Frontal cortex (tissue), 4 donors: ENCODE measurements around the gene SNAI3. TPM values are rescaled to one million over a fixed set of nuclear protein-coding genes. Genes with fewer than 3 reads are reported as not detected.

Source experiments
- DNase-seq, 2 donors: peaks; one replicate each; pipeline ENCODE4 v3.0.0; 2012; ENCODE audit warnings: low spot score in 2 of 2
- FAIRE-seq: peaks from 2 replicates; lab custom pipeline; 2012; peaks lifted over from hg19 to GRCh38; lab: Jason Lieb, UNC
- total RNA-seq: library from RNA; depleted of rRNA; stranded (reverse); fragments of >200 nt; gene quantifications from one replicate; pipeline ENCODE4 v1.2.3, GENCODE V29; 2014
- donor health status: control.
- donor health status: control.
- donor health status: control.

SNAI3 gene
- total RNA-seq, 1 donor from 2014 or later, result not detected

DNA sequence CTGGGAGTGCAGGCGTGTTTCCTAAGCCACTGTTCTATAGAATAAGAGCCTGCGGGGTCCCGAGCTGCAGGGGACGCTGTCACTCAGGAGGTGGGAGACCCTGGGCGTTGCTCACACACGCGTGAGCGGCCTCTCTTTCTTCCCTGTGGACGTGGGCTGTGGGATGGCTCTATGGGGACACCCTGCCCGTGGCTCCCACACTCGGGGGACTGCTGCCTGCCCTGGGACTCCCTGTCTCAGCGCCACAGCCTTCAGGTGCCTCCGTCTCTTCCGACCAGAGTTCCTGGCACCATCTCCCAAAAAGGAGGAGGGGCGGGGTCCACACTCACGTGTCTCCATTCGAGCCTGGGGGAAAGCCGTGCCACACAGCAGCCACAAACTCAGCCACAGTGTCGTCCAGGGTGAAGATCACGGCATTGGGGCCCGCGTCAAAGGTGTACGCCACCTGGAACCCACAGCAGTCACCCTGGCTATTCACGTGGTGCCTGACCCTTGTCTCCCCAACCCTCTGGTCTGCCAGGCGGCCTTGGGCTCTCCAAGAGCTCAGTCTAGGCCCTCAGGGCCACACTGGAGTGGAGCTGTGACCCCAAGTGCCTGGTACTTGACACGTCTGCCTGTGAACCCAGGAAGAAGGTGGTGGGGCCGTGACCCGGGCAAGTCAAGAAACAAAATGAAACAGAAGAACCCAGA lies 31.8 kb downstream of the SNAI3 start:
- no peak for FAIRE-seq
- DNase-seq, result no peak

DNA sequence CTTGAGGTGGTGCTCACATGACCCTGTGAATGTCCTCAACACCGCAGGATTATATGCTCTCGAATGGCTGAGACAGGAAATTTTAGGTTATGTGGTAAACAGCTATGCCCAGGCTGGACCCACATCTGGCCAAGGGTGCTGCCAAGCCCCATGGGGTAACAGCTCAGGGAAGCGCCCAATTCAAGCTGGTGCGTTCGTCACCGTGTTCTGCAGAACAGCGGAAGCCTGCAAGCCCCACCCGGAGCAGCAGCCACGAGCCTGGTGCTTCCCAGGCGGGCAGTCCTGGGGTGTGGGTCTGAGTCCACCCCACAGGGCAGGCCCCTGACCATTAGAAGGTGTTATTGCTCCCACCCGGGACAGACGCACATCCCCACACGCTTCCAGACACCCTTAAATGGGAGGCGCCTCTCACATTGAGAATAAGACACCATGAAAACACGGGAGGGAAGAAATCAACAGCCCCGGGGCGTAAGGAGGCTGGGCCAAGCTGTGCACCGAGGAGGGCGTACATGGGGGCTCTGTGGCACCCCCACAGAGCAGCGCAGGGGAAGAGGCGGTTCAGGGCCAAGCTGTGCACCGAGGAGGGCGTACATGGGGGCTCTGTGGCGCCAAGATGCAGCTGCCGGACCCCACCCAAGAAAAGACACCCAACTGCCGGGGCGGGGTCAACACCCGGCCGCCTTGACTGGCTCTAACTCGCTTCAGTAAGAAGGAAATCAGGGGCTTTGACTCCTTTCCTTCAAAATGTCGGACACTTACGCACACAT lies 32.5 kb downstream of the SNAI3 start:
- no peak for FAIRE-seq
- no peak for DNase-seq

DNA sequence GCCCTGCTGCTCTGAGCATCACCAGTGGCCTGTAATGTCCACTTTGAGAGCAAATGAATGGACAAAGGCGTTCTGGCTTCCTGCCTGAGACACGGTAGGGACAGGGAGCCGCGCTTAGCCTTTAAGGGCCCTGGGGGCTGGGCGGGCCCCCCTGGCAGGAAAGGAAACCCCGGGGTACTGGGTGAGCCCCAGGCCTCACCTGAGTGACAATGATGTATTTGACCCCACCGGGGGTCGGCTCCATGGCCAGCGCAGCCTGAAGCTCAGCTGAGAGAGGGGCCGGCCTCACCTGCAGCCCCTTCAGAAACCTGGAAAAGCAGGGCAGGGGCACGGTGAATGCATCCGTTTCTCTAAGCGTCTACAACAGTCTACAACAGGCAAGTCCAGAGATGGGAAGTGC lies 33.2 kb downstream of the SNAI3 start:
- FAIRE-seq (no peak), DNase-seq (no peak)

DNA sequence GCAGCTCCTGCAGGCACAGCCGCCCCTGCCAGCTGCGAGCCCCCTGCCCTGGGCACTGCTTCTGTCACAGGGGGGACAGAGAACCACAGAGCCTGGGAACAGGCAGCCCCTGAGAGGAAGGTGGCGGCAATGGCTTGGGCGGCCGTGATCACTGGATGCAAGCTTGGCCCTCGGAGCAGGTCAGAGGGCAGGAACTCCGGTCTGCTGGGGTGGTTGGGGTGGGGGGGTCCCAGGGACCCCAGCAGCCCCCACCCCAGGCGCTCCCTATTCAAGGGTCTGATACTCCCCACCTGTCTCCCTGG lies 33.6 kb downstream of the SNAI3 start:
- DNase-seq (no peak), FAIRE-seq (no peak)

DNA sequence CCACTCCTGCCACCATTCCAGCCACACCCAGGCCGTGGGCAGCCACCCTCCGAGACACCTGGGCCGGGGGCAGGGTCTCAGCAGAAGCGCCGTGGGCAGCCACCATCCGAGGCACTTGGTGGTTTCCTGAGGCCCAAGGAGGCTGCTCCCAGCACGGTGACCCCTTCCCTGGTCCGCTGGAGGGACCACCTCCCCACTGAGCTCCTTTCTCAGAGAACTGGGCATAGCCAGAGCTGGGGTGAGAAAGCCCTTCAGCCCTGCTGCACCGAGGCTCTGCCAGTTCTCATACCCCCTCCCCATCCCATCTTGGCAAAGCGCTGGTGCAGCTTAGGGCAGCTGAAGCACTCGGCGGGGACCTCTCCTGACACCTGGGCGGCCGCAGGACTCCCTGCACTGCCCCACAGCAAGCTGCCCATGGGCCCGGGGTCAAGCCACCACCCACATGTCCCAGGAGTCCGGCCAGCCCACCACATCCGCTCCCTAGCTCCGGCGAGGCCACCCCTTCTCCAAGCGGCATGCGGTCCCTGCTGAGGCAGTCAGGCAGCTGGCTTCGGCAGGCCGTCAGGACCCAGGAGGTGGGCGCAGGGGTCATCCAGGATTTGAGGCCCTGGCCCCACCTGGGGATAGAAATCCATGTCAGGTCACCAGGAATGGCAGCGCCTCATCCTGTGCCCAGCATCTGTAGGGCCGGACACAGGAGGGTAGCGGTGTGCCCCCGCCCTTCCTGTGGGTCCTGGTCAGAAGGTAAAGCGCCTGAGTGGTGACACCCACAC lies 34.1 kb downstream of the SNAI3 start:
- FAIRE-seq (no peak), DNase-seq (no peak)

DNA sequence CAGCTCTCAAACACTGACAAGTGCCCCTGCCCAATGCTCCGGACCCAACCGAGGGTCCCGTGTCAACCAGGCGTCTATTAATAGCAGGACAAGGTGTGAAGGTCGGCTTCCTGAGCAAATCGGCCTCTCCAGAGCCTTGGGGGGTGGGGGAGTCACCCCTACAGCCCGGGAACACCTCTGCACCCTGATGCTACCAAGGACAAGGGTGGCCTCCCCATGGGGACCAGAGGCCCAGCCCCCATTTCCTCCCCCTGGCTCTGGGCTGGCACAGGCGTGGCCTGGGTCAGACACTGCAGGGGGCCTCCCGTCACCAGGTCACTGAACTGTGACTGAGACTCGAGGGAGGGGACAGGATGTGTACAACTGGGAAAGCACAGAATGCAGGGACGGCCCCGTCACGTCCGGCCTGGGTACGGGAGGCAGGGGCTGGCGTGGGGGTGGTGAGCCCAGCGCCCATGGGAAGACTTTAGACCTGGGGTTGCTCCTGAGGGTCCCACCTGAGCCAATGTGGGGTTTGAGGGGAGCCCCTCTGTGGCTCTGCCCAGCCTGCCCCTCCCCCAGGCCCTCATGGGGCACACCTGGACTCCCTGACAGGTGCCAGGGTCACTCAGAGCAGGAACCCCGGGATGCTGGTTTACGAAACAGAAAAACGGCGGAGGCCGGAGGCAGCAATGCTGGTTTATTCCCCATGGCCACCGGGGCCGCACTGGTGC lies 34.9 kb downstream of the SNAI3 start:
- no peak for FAIRE-seq

DNA sequence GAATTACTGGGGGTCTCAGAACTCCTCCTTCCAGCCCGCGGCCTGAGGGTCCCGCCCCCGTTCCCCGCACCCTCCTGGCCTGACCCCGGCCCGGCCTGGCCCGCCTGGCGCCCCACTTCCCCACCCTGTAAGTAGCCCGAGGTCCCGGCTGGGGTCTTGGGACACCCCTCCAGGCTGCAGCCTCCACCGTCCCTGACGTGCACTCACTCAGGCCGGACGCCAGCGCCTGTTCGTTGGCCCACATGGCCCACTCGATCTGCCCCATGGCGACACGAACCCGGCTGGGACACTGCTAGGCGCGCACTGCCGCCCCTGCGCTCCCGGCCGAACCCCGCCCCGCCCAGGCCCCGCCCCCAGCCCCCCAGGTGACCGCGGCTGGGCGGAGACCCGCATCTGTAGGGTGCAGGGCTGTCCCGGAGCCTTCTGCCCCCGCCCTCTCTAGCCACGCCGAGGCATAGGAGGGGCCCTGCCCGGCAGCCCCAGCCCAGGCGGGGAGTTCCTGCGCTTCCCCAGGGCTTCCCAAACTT lies 35.5 kb downstream of the SNAI3 start, which contains the start of gene CYBA:
CYBA (minus strand) TSS at position 305 of the 527 bp plus-strand sequence; CDS start at position 265, 40 bp downstream.
- DNase-seq, result peak; percentile 77 to 82
- FAIRE-seq, result no peak

More for the DNA sequence above, 34.9 kb downstream of the SNAI3 start:
- peak in 1 of 2 donors; percentile 75 for DNase-seq

DNA sequence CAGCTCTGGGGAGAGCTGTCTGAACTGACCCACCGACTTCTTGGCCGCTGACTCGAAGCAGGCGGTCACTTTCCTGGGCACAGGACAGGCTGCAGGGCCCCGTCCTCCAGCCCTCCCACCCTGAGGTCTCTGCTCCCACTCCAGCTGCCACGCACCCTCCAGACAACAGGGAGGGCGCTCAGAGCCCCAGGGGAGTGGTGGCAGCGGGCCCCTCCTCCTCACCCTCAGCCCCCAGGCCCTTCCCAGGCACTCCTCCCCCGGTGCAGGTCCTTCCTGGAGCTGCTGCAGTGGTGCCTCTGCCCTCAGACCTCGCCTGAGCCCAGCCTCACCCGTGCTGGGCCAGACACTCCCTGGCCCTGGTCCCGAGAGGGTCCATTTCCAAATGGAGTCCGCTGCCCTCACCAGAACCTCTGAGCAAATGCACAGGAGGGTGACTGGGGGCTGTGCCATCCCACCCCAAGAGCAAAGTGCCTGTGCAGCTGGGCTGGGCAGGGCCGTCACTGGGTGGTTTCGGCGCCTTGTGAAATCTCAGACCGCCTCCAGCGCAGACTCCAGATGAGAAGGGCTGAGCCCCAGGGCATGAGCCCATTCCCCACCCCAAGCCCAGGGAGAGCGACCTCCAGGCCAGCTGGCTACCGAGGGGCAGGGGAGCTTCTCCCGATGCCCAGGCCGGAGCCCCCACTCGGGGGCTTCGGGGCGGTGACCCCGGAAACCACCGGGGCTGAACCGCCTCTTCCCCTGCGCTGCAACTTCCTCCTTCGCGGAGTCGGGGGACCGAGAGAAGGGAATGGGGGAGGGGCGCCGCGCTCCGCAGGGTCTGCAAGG lies 36.2 kb downstream of the SNAI3 start:
- FAIRE-seq (no peak), DNase-seq (no peak)

DNA sequence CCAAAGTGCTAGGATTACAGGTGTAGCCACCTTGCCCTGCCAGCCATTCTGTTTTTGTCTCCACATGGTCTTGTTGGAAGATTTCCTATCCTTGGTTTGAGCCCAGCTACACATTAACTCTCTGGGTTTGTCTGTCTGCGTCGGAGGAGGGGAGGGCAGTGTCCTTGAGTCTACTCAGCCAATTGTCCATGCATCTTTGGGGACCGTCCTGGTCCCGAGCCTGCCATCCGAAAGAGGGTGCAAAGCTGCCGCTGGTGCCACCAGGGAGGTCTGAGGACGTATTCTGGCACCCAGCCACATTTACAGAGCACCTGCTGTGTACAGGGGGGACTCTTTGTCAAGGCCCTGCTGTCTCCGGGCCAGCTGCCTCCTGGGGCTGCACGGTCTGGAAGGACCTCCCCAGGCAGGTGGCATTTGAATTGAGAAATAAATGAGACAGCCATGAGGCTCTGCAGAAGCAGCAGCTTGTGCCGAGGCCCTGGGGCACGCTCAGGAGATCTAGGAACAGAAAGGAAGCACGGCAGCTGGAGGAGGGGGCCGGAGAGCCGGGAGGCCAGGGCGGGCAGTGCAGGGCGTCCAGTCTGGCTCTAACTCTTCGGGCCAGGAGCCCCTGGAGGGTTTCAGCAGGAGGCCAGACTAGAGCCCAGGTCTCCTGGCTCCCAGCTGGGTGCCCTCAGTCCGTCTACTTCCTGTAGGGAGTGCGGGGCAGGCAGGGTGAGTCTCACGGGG lies 36.9 kb downstream of the SNAI3 start:
- DNase-seq (no peak), FAIRE-seq (no peak)

DNA sequence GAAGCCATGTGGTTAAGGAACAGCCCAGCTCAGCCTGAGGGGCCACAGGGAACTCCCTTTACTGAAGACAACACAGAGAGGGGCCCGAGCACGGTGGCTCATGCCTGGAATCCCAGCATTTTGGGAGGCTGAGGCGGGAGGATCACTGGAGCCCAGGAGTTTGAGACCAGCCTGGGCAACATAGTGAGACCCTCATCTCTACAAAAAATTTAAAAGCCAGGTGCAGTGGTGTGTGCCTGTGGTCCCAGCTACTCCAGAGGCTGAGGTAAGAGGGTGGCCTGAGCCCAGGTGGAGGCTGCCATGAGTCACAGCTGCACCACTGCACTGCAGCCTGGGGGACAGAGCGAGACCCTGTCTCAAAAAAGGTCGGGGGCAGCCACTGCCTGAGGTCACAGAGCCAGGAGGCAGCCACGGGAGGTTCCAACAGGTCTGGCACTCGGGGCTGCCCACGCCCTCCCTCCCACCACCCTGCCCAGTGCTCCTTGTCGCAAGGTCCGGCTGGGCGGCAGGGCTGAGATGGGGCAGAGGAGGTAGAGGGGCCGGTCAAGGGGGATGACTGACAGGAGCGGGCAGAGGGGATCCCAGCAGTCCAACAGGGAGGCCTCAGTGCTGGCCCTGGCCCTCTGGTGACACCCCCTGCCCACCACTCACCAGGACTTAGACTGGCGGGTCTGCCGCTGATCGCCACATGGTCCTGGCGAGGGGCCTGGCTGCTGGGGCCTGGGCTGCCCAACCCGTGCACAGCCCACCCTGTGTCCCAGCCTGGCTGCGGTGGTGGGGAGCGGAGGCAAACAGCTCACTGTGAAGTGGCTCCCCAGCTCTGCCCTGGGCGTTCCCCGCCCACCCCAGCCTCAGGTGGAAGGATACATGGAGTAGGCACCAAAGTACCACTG lies 38.9 kb downstream of the SNAI3 start:
- no peak for DNase-seq
- no peak for FAIRE-seq

DNA sequence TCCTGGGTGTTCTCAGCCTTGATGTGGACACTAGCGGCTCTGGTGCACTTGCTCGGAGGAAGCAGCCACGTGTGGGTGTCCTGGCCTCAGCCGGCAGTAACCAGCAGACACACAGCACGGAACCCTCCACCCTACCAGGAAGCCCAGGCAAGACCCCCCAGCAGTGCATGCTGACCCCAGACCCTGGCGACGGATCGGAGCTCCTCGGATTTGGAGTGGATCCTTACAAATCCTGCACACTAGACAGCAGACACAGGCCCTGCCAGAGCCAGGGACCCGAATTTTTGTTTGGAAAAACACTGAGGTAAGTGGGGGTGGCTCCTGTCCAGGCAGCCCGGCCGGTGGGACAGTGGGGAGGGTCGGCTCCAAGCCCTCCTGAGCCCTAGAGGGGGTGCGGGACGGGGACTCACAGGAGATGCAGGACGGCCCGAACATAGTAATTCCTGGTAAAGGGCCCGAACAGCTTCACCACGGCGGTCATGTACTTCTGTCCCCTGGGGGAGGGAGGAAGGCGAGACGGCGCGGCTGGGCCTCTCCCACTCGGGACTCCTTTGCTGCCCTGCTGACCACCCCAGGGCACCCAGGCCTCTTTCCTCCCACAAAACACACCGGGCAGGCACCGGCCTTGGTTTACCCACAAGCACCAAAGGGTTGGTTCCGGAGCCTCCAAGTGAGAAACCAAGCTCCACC lies 39.8 kb downstream of the SNAI3 start:
- DNase-seq (no peak), FAIRE-seq (no peak)

DNA sequence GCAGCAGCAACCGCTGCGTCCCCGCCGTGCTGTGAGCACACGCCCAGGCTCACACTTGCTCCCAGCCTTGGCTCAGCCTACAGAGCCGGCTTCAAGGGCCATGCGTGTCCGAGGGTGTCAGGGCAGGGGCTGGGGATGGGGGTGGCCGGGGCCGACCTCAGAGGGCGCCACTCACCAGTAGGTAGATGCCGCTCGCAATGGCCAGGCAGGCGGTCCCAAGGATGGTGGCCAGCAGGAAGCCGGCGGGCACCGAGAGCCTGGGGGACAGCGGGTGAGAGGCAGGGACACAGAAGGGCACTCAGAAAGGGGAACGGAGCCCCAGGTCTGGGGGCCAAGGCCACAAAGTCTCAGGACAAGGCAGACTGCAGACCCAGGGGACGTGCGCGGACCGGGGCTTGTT lies 40.4 kb downstream of the SNAI3 start:
- no peak for FAIRE-seq
- no peak for DNase-seq

DNA sequence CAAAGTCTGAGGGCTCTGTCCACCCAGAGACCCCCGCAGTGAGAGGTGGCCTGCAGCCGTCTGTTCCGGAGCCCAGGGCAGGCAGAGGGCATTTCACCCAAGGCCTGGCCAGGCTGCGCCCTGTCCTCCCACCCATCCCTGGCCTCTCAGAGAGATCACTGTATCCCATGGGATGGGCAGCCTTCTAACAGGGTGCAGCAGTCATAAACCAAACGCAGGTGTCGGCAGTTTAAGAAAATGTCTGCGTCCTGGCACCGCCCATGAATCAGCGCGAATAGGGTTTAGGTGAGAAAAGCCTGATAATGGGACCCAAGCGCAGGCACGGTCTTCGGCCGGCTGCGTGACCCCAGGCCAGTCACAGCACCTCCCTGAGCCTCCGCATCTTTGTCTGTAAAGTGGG lies 40.9 kb downstream of the SNAI3 start:
- FAIRE-seq (no peak), DNase-seq (no peak)

DNA sequence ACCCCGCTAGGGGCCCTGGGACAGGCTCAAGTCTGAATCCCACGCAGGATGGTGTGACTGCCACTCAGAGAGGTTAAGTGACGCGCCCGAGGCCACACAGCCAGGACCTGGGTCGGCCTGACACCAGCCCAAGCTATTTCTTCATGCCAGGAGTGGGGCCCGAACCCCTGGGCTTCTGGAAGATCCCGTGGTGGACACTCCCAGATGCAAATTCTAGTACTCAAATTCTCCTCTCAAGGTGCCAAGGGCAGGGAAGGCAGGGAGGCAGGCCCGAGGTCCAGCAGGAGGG lies 42.7 kb downstream of the SNAI3 start:
- DNase-seq (no peak), FAIRE-seq (no peak)

DNA sequence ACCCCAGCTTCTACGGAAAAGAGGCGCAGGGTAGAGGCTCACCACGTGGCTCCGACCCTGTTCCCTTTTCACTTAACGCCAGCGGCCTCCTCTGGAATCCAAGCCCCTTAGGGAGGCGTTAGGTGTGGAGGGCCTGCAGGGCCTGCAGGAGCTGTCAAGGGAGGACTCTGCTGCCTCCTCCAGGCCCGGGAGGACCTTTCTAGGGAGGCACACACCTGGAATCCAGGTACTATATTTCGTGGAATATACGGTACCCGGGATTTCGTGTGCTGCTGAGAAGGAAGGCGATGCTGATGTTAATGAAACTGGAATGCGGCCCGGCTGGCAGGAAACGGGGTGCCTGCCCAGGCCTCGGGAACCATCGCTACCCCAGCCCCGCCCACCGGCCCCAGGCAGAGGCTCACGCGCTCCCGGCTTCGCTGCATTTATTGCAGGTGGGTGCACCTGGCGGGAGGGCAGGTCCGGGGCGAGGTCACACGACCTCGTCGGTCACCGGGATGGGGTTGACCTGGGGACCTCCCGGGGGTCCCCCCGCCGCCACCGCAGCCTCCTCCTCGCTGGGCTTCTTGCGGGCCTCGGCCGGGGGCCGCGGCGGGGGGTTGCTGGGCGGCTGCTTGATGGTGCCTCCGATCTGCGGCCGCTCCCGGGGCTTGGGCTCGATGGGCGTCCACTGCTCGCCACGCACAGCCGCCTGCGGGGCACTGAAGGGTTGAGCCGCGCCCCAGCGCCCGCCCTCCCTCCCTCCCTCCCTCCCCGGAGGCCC lies 43.2 kb downstream of the SNAI3 start:
- FAIRE-seq (no peak), DNase-seq (no peak)

DNA sequence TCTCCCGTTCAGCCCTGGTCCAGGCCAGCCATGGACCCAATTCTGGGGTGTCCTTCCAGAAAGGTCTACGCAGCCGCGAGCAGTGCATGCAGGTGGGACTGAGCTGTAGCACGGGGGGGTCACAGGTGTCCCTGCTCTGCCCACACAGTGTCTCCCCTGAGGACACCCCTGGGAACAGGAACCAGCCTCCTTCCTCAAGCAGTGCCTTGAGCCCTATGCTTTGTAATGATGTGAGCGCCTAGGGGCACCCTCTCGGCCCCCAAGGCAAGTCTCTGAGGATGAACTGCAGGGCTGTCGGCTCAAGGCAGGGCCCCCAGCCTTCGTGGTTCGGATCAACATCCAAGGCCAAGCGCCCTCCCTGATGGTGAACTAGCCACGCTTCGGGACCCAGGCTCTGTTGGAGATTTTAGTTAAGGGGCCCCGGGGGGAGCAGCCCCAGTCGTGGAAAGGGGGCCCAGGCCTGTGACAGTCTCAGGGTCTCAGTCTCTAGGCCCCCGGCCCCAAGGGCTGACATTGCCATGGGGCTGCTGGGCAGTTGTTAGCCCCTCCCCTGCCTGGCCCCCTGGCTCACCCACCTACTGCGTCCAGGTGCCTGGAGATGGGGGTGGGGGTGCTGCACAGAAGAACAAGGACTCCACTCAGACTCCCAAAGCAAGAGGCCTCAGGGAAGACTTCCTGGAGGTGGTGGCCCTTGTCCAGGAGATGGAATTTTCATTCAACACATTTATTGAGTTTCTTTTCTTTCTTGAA lies 45.6 kb downstream of the SNAI3 start:
- FAIRE-seq, result no peak
- DNase-seq, result no peak
